ENCODE results near the gene LYVE1. TPM values are rescaled to one million over a fixed set of nuclear protein-coding genes. Genes with fewer than 3 reads are reported as not detected.

LYVE1 gene
- total RNA-seq, 1 donor from 2014 or later, result 0.27 TPM

- no peaks in the 10 kb centered on the region for H3K36me3 ChIP-seq (ENCODE audit: insufficient read depth, low read length)
- no peak for DNase-seq (ENCODE audit: low read depth)
- no peak overlapping the region for H3K4me2 ChIP-seq (ENCODE audit: low read length)
- Mint-ChIP-seq H3K4me1 (ENCODE audit: low read depth, unreplicated experiment) (peaks cover 15% of the 10 kb centered on the region), H3K27ac (ENCODE audit: unreplicated experiment) (no peak overlapping the region), H3K27me3 (ENCODE audit: low read depth, unreplicated experiment) (no peaks in the 10 kb centered on the region), H3K9me3 (ENCODE audit: unreplicated experiment) (peaks cover 2% of the 10 kb centered on the region), H3K36me3 (ENCODE audit: low read depth, unreplicated experiment) (no peaks in the 10 kb centered on the region), H3K4me3 (ENCODE audit: unreplicated experiment) (no peak overlapping the region)
- H3K4me3 ChIP-seq (ENCODE audit: insufficient read depth, low read depth, low read length), result no peak overlapping the region
- H3K9ac ChIP-seq (ENCODE audit: low read length), result no peak overlapping the region
- no peaks in the 10 kb centered on the region for H3K27me3 ChIP-seq (ENCODE audit: insufficient read depth, low read length)
- H3K27ac ChIP-seq (ENCODE audit: low read depth, low read length), result no peak overlapping the region
- peaks cover 8% of the 10 kb centered on the region for H3K4me1 ChIP-seq (ENCODE audit: insufficient read depth, low read length)
- H2AFZ ChIP-seq (ENCODE audit: low read depth, low read length), result no peak overlapping the region
- no peaks in the 10 kb centered on the region for H3K79me2 ChIP-seq (ENCODE audit: insufficient read depth, low read length)
- no peak for TF ChIP-seq EZH2 (IDR thresholded peaks at IDR 0.05; ENCODE audit: insufficient read depth, low read length)
- no peak for TF ChIP-seq CTCF (IDR thresholded peaks at IDR 0.05; ENCODE audit: insufficient read depth, low read depth, low read length)
- H3K9me3 ChIP-seq (ENCODE audit: insufficient read depth, low read depth, low read length), result no peaks in the 10 kb centered on the region
- H4K20me1 ChIP-seq (ENCODE audit: insufficient read depth, low read length), result no peaks in the 10 kb centered on the region
- FAIRE-seq, result no peak
Measured at GRCh38 chr11:10572533-10572932, 4.1 kb upstream of the LYVE1 start.

GRCh38 chr11:10567446-10567845, 1.0 kb downstream of the LYVE1 start:
- H3K27ac Mint-ChIP-seq (ENCODE audit: unreplicated experiment), result no peak overlapping the region

More at GRCh38 chr11:10567446-10567845, 1.0 kb downstream of the LYVE1 start:
- DNase-seq (ENCODE audit: low read depth), result no peak
- no peak for TF ChIP-seq CTCF (IDR thresholded peaks at IDR 0.05; ENCODE audit: insufficient read depth, low read depth, low read length)
- TF ChIP-seq EZH2 (IDR thresholded peaks at IDR 0.05; ENCODE audit: insufficient read depth, low read length), result no peak
- Histone ChIP-seq H3K79me2 (ENCODE audit: insufficient read depth, low read length) (no peaks in the 10 kb centered on the region), H3K9ac (ENCODE audit: low read length) (no peak overlapping the region), H3K9me3 (ENCODE audit: insufficient read depth, low read depth, low read length) (no peaks in the 10 kb centered on the region), H3K36me3 (ENCODE audit: insufficient read depth, low read length) (no peaks in the 10 kb centered on the region), H3K27me3 (ENCODE audit: insufficient read depth, low read length) (no peaks in the 10 kb centered on the region), H3K27ac (ENCODE audit: low read depth, low read length) (no peak overlapping the region), H2AFZ (ENCODE audit: low read depth, low read length) (no peak overlapping the region), H3K4me2 (ENCODE audit: low read length) (no peak overlapping the region), H4K20me1 (ENCODE audit: insufficient read depth, low read length) (no peaks in the 10 kb centered on the region), H3K4me3 (ENCODE audit: insufficient read depth, low read depth, low read length) (no peak overlapping the region), H3K4me1 (ENCODE audit: insufficient read depth, low read length) (peaks cover 8% of the 10 kb centered on the region)
- Mint-ChIP-seq H3K27me3 (ENCODE audit: low read depth, unreplicated experiment) (peaks cover 3% of the 10 kb centered on the region), H3K4me3 (ENCODE audit: unreplicated experiment) (no peak overlapping the region), H3K4me1 (ENCODE audit: low read depth, unreplicated experiment) (peaks cover 3% of the 10 kb centered on the region), H3K9me3 (ENCODE audit: unreplicated experiment) (no peaks in the 10 kb centered on the region), H3K36me3 (ENCODE audit: low read depth, unreplicated experiment) (no peaks in the 10 kb centered on the region)
- FAIRE-seq, result no peak

Measured in astrocyte (in vitro differentiated cells and primary cell).